WTC11 (cell line): ENCODE data around the gene PDK2. TPM values are rescaled to one million over a fixed set of nuclear protein-coding genes. Genes with fewer than 3 reads are reported as not detected.

Experiments
- ATAC-seq: fragments of 200-7000 bp; cut with Tn5 transposase; 2 replicates; pipeline ENCODE4 v1.10.0; 2021; ENCODE audit warnings: mild to moderate bottlenecking, moderate library complexity
- CTCF ChIA-PET: fragments of 300-600 bp; sonication (Branson Sonifier 250); formaldehyde crosslinking; loops from one replicate; lab custom pipeline; 2021; ENCODE audit warnings: antibody characterized with exemption; lab: Charles Lee
- POLR2A ChIA-PET: fragments of 350-600 bp; sonication (Branson Sonifier 250); formaldehyde crosslinking; loops from one replicate; lab custom pipeline; 2021; ENCODE audit warnings: antibody characterized with exemption; lab: Charles Lee
- DNase-seq: peaks from one replicate; pipeline ENCODE4 v3.0.0; 2021; ENCODE audit warnings: low spot score
- H3K27ac Mint-ChIP-seq: 2 replicates; pipeline ENCODE4 v1.8.0; 2021; ENCODE audit warnings: mixed read lengths
- H3K27me3 Mint-ChIP-seq: 2 replicates; pipeline ENCODE4 v1.8.0; 2021; ENCODE audit warnings: low read depth, mild to moderate bottlenecking, moderate library complexity, mixed read lengths
- H3K36me3 Mint-ChIP-seq: 2 replicates; pipeline ENCODE4 v1.8.0; 2021; ENCODE audit warnings: mixed read lengths
- H3K4me1 Mint-ChIP-seq: 2 replicates; pipeline ENCODE4 v1.8.0; 2022; ENCODE audit warnings: mixed read lengths
- H3K4me3 Mint-ChIP-seq: 2 replicates; pipeline ENCODE4 v1.8.0; 2021; ENCODE audit warnings: mild to moderate bottlenecking, moderate library complexity, mixed read lengths
- H3K9me3 Mint-ChIP-seq: 2 replicates; pipeline ENCODE4 v1.8.0; 2021; ENCODE audit warnings: mixed read lengths
- CBFB ChIP-seq: sonication (generic); formaldehyde crosslinking; IDR thresholded peaks from 2 replicates; pipeline ENCODE4 v1.8.1; 2022; ENCODE audit warnings: mild to moderate bottlenecking, low read depth, missing genetic modification reagents
- EMX1 ChIP-seq: fragments of 250-450 bp; sonication (Bioruptor Pico); IDR thresholded peaks from 2 replicates; pipeline ENCODE4 v1.8.0; 2021; ENCODE audit warnings: mild to moderate bottlenecking
- GABPB1 ChIP-seq: sonication (generic); formaldehyde crosslinking; IDR thresholded peaks from 2 replicates; pipeline ENCODE4 v1.8.1; 2023; ENCODE audit warnings: mild to moderate bottlenecking, missing genetic modification reagents
- GRHL2 ChIP-seq: fragments of 250-450 bp; sonication (Bioruptor Pico); IDR thresholded peaks from 2 replicates; pipeline ENCODE4 v1.8.0; 2022; ENCODE audit warnings: mild to moderate bottlenecking, moderate library complexity; ENCODE audit not compliant: insufficient replicate concordance, severe bottlenecking
- JUN ChIP-seq: sonication (generic); formaldehyde crosslinking; IDR thresholded peaks from 2 replicates; pipeline ENCODE4 v1.8.0; 2023; ENCODE audit warnings: mild to moderate bottlenecking, missing genetic modification reagents
- MXD4 ChIP-seq: fragments of 250-450 bp; sonication (Bioruptor Pico); IDR thresholded peaks from 2 replicates; pipeline ENCODE4 v1.8.0; 2021; ENCODE audit warnings: mild to moderate bottlenecking, moderate library complexity, borderline replicate concordance
- NFYB ChIP-seq: sonication (generic); formaldehyde crosslinking; conservative IDR thresholded peaks from 2 replicates; pipeline ENCODE4 v1.8.0; 2022; ENCODE audit warnings: low read depth, missing genetic modification reagents
- ZBTB43 ChIP-seq: sonication (generic); formaldehyde crosslinking; IDR thresholded peaks from 2 replicates; pipeline ENCODE4 v1.8.1; 2023; ENCODE audit warnings: mild to moderate bottlenecking, missing genetic modification reagents
- ZNF281 ChIP-seq: sonication (generic); formaldehyde crosslinking; IDR thresholded peaks from 2 replicates; pipeline ENCODE4 v1.8.0; 2023; ENCODE audit warnings: mild to moderate bottlenecking, missing genetic modification reagents
- ZNF532 ChIP-seq: fragments of 250-450 bp; sonication (Bioruptor Pico); IDR thresholded peaks from 2 replicates; pipeline ENCODE4 v1.9.0; 2021; ENCODE audit warnings: mild to moderate bottlenecking, borderline replicate concordance
- total RNA-seq: library from RNA; stranded (reverse); gene quantifications from 3 replicates; pipeline ENCODE4 v1.2.3, GENCODE V29; 2021
- TF ChIP-seq, protein P1 (sequence below): sonication (generic); formaldehyde crosslinking; IDR thresholded peaks from 2 replicates; pipeline ENCODE4 v1.8.1; 2022; ENCODE audit warnings: missing genetic modification reagents, borderline replicate concordance
- TF ChIP-seq, protein P2 (sequence below): sonication (generic); formaldehyde crosslinking; IDR thresholded peaks from 2 replicates; pipeline ENCODE4 v1.8.1; 2023; ENCODE audit warnings: mild to moderate bottlenecking, missing genetic modification reagents, moderate library complexity
- TF ChIP-seq, protein P3 (sequence below): sonication (generic); formaldehyde crosslinking; IDR thresholded peaks from 2 replicates; pipeline ENCODE4 v1.8.0; 2022; ENCODE audit warnings: mild to moderate bottlenecking, missing genetic modification reagents

The PDK2 gene
- total RNA-seq, 1 experiment from 2014 or later = 16.6 TPM

DNA sequence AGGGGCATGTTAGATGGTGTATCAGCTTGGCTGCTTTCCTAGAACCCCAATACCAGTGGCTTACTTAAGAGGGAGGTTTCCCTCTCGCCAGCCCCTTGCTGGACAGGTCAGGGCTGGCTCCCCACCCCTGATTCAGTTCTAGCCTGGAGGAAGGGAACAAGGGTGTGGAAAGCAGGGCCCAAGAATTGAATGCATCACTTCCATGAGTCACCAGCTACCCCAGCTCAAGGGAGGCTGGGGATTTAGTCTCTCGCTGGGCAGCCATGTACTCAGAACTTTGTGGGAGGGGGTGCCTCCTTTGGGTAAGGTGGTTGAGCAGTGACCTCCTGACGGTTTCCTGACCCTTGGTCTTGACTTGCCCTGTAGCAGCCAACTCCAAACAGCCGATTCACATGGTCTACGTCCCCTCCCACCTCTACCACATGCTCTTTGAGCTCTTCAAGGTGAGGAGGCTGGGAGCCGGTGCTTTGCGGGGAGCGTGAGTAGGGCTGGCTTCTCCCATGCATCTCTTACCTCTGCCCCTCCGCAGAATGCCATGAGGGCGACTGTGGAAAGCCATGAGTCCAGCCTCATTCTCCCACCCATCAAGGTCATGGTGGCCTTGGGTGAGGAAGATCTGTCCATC, 12.8 kb downstream of the PDK2 start (continued):
- no peak for TF ChIP-seq ZNF281 (CRISPR knock-in tag)
- TF ChIP-seq EMX1 = no peak
- TF ChIP-seq ZNF532 (CRISPR knock-in tag) = no peak
- TF ChIP-seq JUN (CRISPR knock-in tag) = no peak
- no peak for TF ChIP-seq GRHL2
- no peak for TF ChIP-seq CBFB
- TF ChIP-seq, protein P1, sequence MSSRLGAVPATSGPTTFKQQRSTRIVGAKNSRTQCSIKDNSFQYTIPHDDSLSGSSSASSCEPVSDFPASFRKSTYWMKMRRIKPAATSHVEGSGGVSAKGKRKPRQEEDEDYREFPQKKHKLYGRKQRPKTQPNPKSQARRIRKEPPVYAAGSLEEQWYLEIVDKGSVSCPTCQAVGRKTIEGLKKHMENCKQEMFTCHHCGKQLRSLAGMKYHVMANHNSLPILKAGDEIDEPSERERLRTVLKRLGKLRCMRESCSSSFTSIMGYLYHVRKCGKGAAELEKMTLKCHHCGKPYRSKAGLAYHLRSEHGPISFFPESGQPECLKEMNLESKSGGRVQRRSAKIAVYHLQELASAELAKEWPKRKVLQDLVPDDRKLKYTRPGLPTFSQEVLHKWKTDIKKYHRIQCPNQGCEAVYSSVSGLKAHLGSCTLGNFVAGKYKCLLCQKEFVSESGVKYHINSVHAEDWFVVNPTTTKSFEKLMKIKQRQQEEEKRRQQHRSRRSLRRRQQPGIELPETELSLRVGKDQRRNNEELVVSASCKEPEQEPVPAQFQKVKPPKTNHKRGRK (CRISPR knock-in tag) = no peak
- TF ChIP-seq, protein P2, sequence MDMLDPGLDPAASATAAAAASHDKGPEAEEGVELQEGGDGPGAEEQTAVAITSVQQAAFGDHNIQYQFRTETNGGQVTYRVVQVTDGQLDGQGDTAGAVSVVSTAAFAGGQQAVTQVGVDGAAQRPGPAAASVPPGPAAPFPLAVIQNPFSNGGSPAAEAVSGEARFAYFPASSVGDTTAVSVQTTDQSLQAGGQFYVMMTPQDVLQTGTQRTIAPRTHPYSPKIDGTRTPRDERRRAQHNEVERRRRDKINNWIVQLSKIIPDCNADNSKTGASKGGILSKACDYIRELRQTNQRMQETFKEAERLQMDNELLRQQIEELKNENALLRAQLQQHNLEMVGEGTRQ (CRISPR knock-in tag) = no peak
- TF ChIP-seq, protein P3, sequence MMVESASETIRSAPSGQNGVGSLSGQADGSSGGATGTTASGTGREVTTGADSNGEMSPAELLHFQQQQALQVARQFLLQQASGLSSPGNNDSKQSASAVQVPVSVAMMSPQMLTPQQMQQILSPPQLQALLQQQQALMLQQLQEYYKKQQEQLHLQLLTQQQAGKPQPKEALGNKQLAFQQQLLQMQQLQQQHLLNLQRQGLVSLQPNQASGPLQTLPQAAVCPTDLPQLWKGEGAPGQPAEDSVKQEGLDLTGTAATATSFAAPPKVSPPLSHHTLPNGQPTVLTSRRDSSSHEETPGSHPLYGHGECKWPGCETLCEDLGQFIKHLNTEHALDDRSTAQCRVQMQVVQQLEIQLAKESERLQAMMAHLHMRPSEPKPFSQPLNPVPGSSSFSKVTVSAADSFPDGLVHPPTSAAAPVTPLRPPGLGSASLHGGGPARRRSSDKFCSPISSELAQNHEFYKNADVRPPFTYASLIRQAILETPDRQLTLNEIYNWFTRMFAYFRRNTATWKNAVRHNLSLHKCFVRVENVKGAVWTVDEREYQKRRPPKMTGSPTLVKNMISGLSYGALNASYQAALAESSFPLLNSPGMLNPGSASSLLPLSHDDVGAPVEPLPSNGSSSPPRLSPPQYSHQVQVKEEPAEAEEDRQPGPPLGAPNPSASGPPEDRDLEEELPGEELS (CRISPR knock-in tag) = no peak
- TF ChIP-seq NFYB (CRISPR knock-in tag) = no peak
- no peak for TF ChIP-seq ZBTB43 (CRISPR knock-in tag)

- no peak for ATAC-seq
- H3K27ac Mint-ChIP-seq = no peak overlapping the region
- POLR2A ChIA-PET = interaction anchor here (0.6 kb wide), 1 partner anchor 23 kb away, joined by 6 read pairs; no protein-coding TSS in a partner anchor
- H3K36me3 Mint-ChIP-seq = no peaks in the 10 kb centered on the region
- no peaks in the 10 kb centered on the region for H3K9me3 Mint-ChIP-seq
- TF ChIP-seq GABPB1 (CRISPR knock-in tag) (no peak), MXD4 (CRISPR knock-in tag) (no peak)
- no peak overlapping the region for H3K4me3 Mint-ChIP-seq
- H3K27me3 Mint-ChIP-seq = no peaks in the 10 kb centered on the region
- CTCF ChIA-PET = interaction anchor here (1.2 to 8.4 kb wide), 5 partner anchors 9 to 81 kb away, joined by 3 to 118 read pairs (median 3); partner anchors contain the start of gene PDK2
- peaks cover 4% of the 10 kb centered on the region; the same call in 1 of the 2 replicates for H3K4me1 Mint-ChIP-seq
- no peak for DNase-seq
Measured at GRCh38 chr17:50108556-50108955, 13.4 kb downstream of the PDK2 start.
